Effector memory CD4-positive, alpha-beta T cell (primary cell): Measurements from ENCODE around the gene KPNA1.

Source experiments
- DNase-seq, 3 donors: peaks; one replicate each; pipeline ENCODE4 v3.0.0-alpha.2; 2020
- H3K27ac ChIP-seq: 2 replicates; pipeline ENCODE4 v1.7.0; 2013; ENCODE audit warnings: mild to moderate bottlenecking, low read length, moderate library complexity; ENCODE audit not compliant: insufficient read depth, poor library complexity, severe bottlenecking
- H3K27me3 ChIP-seq: replicated peaks from 2 replicates; pipeline ENCODE4 v1.7.0; 2013; ENCODE audit warnings: mild to moderate bottlenecking, low read length; ENCODE audit not compliant: insufficient read depth, control insufficient read depth, poor library complexity, severe bottlenecking
- H3K36me3 ChIP-seq: 2 replicates; pipeline ENCODE4 v1.7.0; 2013; ENCODE audit warnings: mild to moderate bottlenecking, low read length, moderate library complexity; ENCODE audit not compliant: control insufficient read depth, insufficient read depth
- H3K4me1 ChIP-seq: 2 replicates; pipeline ENCODE4 v1.7.0; 2013; ENCODE audit warnings: low read length, mild to moderate bottlenecking; ENCODE audit not compliant: control insufficient read depth, insufficient read depth, poor library complexity, severe bottlenecking
- H3K4me3 ChIP-seq: 2 replicates; pipeline ENCODE4 v1.7.0; 2013; ENCODE audit warnings: low read length, low read depth, mild to moderate bottlenecking; ENCODE audit not compliant: insufficient read depth, poor library complexity, severe bottlenecking
- H3K9me3 ChIP-seq: 2 replicates; pipeline ENCODE4 v1.7.0; 2013; ENCODE audit warnings: mild to moderate bottlenecking, low read length, moderate library complexity; ENCODE audit not compliant: control insufficient read depth

KPNA1 gene

DNA sequence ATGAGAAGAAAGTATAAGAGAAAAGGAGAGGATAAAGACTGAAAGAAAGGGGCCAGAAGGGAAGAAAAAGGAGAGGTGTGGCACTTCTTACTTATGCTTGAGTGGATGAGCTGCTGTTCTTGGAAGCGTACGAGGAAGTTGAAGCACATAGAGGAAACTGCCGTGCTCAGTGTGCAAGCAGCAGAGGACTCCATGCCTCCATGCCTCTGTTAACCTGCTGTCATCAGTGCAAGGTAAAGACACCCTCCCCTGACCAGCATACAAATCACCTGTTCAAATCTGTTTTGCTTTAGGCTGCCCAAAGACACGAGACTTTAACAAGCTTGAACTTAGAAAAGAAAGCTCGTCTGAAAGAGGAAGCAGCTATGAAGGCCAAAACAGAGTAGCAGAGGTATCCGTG, 105.3 kb downstream of the KPNA1 start:
- Histone ChIP-seq H3K27ac (no peak overlapping the region), H3K4me1 (no peaks in the 10 kb centered on the region), H3K9me3 (no peaks in the 10 kb centered on the region), H3K27me3 (no peaks in the 10 kb centered on the region), H3K36me3 (peaks cover 50% of the 10 kb centered on the region), H3K4me3 (no peak overlapping the region)
- DNase-seq, result no peak

DNA sequence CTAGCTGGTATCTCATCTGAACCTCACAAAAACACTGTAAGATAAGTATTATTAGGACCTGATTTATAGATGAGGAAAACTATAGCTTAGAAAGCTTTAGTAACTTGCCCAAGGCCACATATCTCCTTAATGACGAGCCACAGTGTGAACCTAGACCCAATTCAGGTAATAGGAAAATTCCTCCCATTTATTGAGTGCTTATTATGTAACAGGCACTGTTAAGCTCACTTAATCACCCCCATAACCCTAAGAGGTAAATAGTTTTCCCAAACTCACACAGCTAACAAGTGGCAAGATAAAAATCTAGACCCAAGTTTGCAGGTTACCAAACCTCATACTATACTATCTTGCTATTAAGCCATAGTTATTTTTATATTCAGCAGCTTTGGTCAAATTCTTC, 106.8 kb downstream of the KPNA1 start:
- Histone ChIP-seq H3K9me3 (no peaks in the 10 kb centered on the region), H3K36me3 (peaks cover 59% of the 10 kb centered on the region), H3K4me1 (no peaks in the 10 kb centered on the region), H3K27ac (no peak overlapping the region), H3K27me3 (no peaks in the 10 kb centered on the region), H3K4me3 (no peak overlapping the region)
- DNase-seq, result no peak

DNA sequence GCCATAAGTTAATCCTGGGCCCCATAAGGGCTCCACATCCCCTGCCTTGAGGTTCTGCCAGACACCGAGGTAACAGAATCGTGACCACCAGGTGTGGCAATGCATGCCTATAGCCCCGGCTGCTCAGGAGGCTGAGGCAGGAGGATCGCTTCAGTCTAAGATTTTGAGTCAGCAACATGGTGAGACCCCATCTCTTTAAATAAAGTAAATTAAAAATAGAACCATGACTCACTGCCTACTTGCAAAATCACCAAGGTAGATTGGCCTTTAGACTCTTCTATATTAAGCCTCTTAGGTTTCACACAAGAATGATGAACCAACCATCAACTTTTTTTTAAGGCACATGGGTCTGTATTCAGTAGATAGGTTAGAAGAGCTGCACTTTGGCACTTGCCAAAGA, 108.5 kb downstream of the KPNA1 start:
- no peak for DNase-seq

DNA sequence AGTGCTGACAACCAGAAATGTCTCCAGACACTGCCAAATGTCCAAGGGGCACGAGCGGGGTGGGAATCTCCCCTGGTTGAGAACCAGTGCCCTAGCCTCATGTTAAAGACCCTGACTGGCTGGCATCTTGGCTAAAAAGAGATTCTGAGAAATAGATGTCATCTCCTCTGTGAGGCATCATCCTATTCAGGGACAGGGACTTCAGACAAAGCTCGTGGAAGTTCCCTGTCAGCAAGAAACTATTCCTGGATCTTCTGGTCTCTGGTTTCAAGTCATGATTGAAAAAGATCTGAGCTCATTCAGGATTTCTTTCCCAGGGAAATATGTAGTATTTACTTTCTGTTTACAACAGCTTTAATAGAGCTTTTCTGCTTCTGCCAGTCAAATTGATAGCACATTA, 109.7 kb downstream of the KPNA1 start:
- no peak overlapping the region for H3K4me3 ChIP-seq
- no peaks in the 10 kb centered on the region for H3K9me3 ChIP-seq
- peaks cover 59% of the 10 kb centered on the region for H3K36me3 ChIP-seq
- H3K4me1 ChIP-seq, result no peaks in the 10 kb centered on the region
- DNase-seq, result no peak
- no peak overlapping the region for H3K27ac ChIP-seq
- H3K27me3 ChIP-seq, result no peaks in the 10 kb centered on the region

More for the DNA sequence above, 108.5 kb downstream of the KPNA1 start:
- H3K4me1 ChIP-seq, result no peaks in the 10 kb centered on the region
- no peak overlapping the region for H3K4me3 ChIP-seq
- H3K9me3 ChIP-seq, result no peaks in the 10 kb centered on the region
- H3K27ac ChIP-seq, result no peak overlapping the region
- peaks cover 59% of the 10 kb centered on the region for H3K36me3 ChIP-seq
- no peaks in the 10 kb centered on the region for H3K27me3 ChIP-seq

DNA sequence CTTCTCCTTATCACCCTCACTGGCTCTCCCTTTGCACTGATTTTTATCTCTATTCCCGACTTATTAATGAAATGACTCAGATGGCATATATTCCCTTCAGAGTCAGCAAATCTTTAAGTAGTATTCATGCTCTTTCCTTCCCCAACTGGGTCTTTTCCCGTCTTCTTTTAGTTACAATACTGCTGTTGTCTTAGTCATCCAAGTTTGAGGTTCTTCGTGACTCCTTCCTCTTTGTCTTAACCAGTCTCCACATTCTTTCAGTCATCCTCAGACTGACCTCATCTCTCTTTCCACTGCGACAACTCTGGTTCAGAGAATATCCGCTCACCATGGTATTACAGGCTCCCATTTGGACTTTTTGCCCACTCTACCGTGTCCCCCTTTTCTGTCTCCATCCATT, 111.2 kb downstream of the KPNA1 start:
- Histone ChIP-seq H3K27ac (no peak overlapping the region), H3K36me3 (peaks cover 49% of the 10 kb centered on the region)
- DNase-seq, result no peak

DNA sequence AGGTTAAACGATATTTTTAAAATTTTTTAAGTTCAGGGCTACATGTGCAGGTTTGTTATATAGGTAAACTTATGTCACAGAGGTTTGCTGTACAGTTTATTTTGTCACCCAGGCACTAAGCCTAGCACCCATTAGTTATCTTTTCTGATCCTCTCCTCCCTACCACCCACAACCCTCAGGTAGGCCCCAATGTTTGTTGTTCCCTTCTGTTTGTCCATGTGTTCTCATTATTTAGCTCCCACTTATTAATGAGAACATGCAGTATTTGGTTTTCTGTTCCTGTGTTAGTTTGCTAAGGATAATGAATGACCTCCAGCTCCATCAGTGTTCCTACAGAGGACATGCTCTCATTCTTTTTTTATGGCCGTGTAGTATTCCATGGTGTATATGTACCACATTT, 115.8 kb downstream of the KPNA1 start:
- no peak overlapping the region for H3K27ac ChIP-seq
- H3K4me3 ChIP-seq, result no peak overlapping the region
- no peaks in the 10 kb centered on the region for H3K9me3 ChIP-seq
- H3K27me3 ChIP-seq, result no peaks in the 10 kb centered on the region
- no peaks in the 10 kb centered on the region for H3K4me1 ChIP-seq
- DNase-seq, result no peak
- peaks cover 7% of the 10 kb centered on the region for H3K36me3 ChIP-seq

More for the DNA sequence above, 111.2 kb downstream of the KPNA1 start:
- Histone ChIP-seq H3K4me3 (no peak overlapping the region), H3K4me1 (no peaks in the 10 kb centered on the region), H3K9me3 (no peaks in the 10 kb centered on the region), H3K27me3 (no peaks in the 10 kb centered on the region)

DNA sequence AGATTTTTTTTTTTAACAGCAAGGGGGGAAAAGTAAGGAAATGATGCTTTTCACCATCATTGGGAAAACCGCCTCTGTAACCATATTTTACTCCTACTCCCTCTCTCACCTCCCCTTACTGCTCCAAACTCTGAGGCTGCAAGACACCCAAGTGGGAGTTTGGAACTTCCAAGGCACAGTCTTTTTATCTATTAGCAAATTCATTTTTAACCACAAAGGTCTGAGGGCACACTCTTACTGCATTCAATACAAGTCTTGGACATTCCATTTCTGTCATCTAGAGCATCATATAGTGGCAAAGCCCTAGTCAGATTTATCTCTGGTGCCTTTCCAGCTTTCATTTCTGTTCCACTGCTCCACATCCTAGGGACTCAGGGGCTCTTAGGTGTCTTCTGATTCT, 117.5 kb downstream of the KPNA1 start:
- H3K4me3 ChIP-seq, result no peak overlapping the region

DNA sequence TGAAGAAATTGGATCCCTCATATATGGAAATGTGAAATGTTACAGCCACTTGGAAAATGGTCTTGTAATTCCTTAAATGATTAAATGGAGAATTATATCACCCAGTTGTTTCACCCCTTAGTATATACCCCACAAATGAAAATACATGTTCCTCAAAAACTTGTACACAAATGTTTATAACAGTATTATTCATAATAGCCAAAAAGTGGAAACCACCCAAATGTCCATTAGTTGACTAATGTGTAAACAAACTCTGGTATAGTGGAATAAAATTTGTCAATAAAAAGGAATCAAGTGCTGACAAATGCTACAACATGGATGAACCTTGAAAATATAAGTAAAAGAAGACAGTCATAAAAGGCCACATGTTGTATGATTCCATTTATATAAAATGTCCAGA, 118.2 kb downstream of the KPNA1 start:
- DNase-seq, result no peak
- H3K36me3 ChIP-seq, result no peaks in the 10 kb centered on the region
- no peak overlapping the region for H3K27ac ChIP-seq
- no peaks in the 10 kb centered on the region for H3K27me3 ChIP-seq
- no peak overlapping the region for H3K4me3 ChIP-seq
- no peaks in the 10 kb centered on the region for H3K4me1 ChIP-seq
- no peaks in the 10 kb centered on the region for H3K9me3 ChIP-seq

More for the DNA sequence above, 117.5 kb downstream of the KPNA1 start:
- H3K9me3 ChIP-seq, result no peaks in the 10 kb centered on the region
- H3K36me3 ChIP-seq, result no peaks in the 10 kb centered on the region
- no peak overlapping the region for H3K27ac ChIP-seq
- no peak for DNase-seq
- H3K27me3 ChIP-seq, result no peaks in the 10 kb centered on the region
- no peaks in the 10 kb centered on the region for H3K4me1 ChIP-seq

DNA sequence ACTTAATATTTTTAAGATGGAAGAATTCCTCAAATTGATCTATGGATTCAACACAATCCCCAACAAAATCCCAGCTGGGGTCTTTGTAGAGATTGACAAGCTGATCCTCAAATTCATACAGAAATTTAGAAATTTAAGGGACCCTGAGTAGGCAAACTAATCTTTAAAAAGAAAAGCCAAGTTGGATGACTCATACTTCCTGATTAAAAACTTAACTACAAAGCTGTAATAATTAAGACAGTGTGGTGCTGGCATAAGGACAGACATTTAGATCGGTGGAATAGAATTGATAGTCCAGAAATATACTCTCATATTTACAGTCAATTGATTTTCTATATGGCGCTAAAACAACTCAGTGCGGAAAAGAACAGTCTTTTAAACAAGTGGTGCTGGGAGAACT, 119.2 kb downstream of the KPNA1 start:
- DNase-seq, result no peak
- no peaks in the 10 kb centered on the region for H3K4me1 ChIP-seq
- H3K27me3 ChIP-seq, result no peaks in the 10 kb centered on the region
- no peak overlapping the region for H3K27ac ChIP-seq
- no peaks in the 10 kb centered on the region for H3K36me3 ChIP-seq
- no peaks in the 10 kb centered on the region for H3K9me3 ChIP-seq
- H3K4me3 ChIP-seq, result no peak overlapping the region

DNA sequence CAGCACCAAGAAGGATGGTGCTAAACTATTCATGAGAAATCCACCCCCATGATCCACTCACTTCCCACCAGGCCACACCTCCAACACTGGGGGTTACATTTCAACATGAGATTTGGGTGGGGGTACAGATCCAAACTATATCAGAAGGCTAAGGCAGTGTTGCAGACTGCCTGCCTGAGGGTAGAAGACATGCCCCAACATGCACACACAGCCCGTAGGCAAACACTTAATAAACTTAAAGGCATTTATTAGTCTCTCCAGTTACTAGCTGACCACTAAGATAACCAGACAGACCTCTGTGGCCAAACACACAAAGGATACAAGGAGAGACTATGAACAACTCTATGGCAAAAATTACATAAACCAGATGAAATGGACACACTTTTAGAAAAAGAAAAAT, 120.6 kb downstream of the KPNA1 start:
- H3K4me3 ChIP-seq, result no peak overlapping the region

More for the DNA sequence above, 120.6 kb downstream of the KPNA1 start:
- no peak overlapping the region for H3K27ac ChIP-seq
- no peak for DNase-seq
- H3K4me1 ChIP-seq, result no peaks in the 10 kb centered on the region
- no peaks in the 10 kb centered on the region for H3K36me3 ChIP-seq
- no peaks in the 10 kb centered on the region for H3K9me3 ChIP-seq
- H3K27me3 ChIP-seq, result no peaks in the 10 kb centered on the region
